HG03045 (cell line): ENCODE results near the gene C2orf42.
"Not testable (repeated sequence)": the region's sequence is repeated elsewhere in the genome, so short reads cannot be mapped to it uniquely, and the experiment has no call there.

Source experiments
- ATAC-seq: cut with Tn5 transposase; IDR thresholded peaks from one replicate; pipeline ENCODE4 v1.9.1; 2021; ENCODE audit warnings: mild to moderate bottlenecking, moderate library complexity; ENCODE audit not compliant: unreplicated experiment

Gene C2orf42

GRCh38 chr2:70190418-70191243 is at the start of gene C2orf42:
Gene C2orf42 (minus strand): TSS chr2:70191019. CDS start chr2:70181985, 9,034 bp downstream.
- peak; percentile 85 for ATAC-seq

- no peak for ATAC-seq
These were observed 49.8 kb upstream of the C2orf42 start for GRCh38 chr2:70240599-70240998.

- no peak for ATAC-seq
These were observed 43.1 kb upstream of the C2orf42 start for GRCh38 chr2:70233926-70234325.

- ATAC-seq: no peak
These were observed 36.0 kb upstream of the C2orf42 start for GRCh38 chr2:70226781-70227180.

GRCh38 chr2:70223305-70223704 is 32.5 kb upstream of the C2orf42 start:
- ATAC-seq: not testable (repeated sequence)

GRCh38 chr2:70214953-70215549 is 24.2 kb upstream of the C2orf42 start:
- ATAC-seq: no peak

- ATAC-seq: no peak
These were observed 23.5 kb upstream of the C2orf42 start for GRCh38 chr2:70214365-70214764.

- ATAC-seq: no peak
These were observed 21.6 kb upstream of the C2orf42 start for GRCh38 chr2:70212298-70212932.

GRCh38 chr2:70211595-70211994 is 20.8 kb upstream of the C2orf42 start:
- no peak for ATAC-seq

GRCh38 chr2:70204452-70204851 is 13.6 kb upstream of the C2orf42 start:
- ATAC-seq: no peak

GRCh38 chr2:70203086-70203485 is 12.3 kb upstream of the C2orf42 start:
- ATAC-seq: no peak

- no peak for ATAC-seq
These were observed 11.5 kb upstream of the C2orf42 start for GRCh38 chr2:70202236-70202806.

- ATAC-seq: no peak
These were observed 11.0 kb upstream of the C2orf42 start for GRCh38 chr2:70201831-70202230.

GRCh38 chr2:70201225-70201768 is 10.5 kb upstream of the C2orf42 start:
- no peak for ATAC-seq

- no peak for ATAC-seq
These were observed 8.6 kb upstream of the C2orf42 start for GRCh38 chr2:70199320-70199864.

- ATAC-seq: no peak
These were observed 1.7 kb upstream of the C2orf42 start for GRCh38 chr2:70192516-70192915.

- no peak for ATAC-seq
These were observed 471 bp upstream of the C2orf42 start for GRCh38 chr2:70191244-70191735.

- no peak for ATAC-seq
These were observed 2.4 kb downstream of the C2orf42 start for GRCh38 chr2:70188460-70188859.

GRCh38 chr2:70187170-70187569 is 3.6 kb downstream of the C2orf42 start:
- ATAC-seq: not testable (repeated sequence)

GRCh38 chr2:70182689-70183088 is 8.1 kb downstream of the C2orf42 start:
- no peak for ATAC-seq
